ENCODE measurements around the gene ABHD15. TPM values are rescaled to one million over a fixed set of nuclear protein-coding genes. Genes with fewer than 3 reads are reported as not detected.
A peak's percentile ranks its signal among the peaks of the same experiment; 100 is the strongest.

ABHD15 gene
- total RNA-seq = 10 to 100 TPM in 1 of 3 donors, 1 to 10 TPM in 2; 7.9 to 29.3 (median 9.8) TPM

- Histone ChIP-seq H3K4me1 (peaks cover 7 to 8% of the 10 kb centered on the region in 2 donors), H3K27ac (peak within 1 kb of the TSS; percentile 91), H3K9me3 (no peaks in the 10 kb centered on the region), H3K36me3 (no peaks in the 10 kb centered on the region), H3K27me3 (no peaks in the 10 kb centered on the region), H3K4me3 (peak within 1 kb of the TSS; percentile 65 to 87 (median 74))
- DNase-seq (ENCODE audit: low spot score in 2 of 2) = peak in 1 of 2 donors; percentile 55
- intact Hi-C loops (cut with DNase I; ENCODE audit: low total_unique reads) = no loop called here
- no peak for TF ChIP-seq POLR2A (IDR thresholded peaks at IDR 0.05)
- no peak for TF ChIP-seq POLR2AphosphoS5 (IDR thresholded peaks at IDR 0.05)
Measured at GRCh38 chr17:29566473-29567303, at the start of gene ABHD15. Gene ABHD15 (minus strand): TSS chr17:29567037. CDS start chr17:29566966, 71 bp downstream.

GRCh38 chr17:29615492-29616299 is 48.9 kb upstream of the ABHD15 start:
- peaks cover 17 to 18% of the 10 kb centered on the region in 2 donors for H3K4me1 ChIP-seq
- no peaks in the 10 kb centered on the region for H3K27me3 ChIP-seq
- H3K9me3 ChIP-seq = no peaks in the 10 kb centered on the region
- peak in 1 of 3 donors; percentile 25 for TF ChIP-seq POLR2AphosphoS5 (IDR thresholded peaks at IDR 0.05)
- TF ChIP-seq POLR2A (IDR thresholded peaks at IDR 0.05) = no peak
- intact Hi-C loops (cut with DNase I; ENCODE audit: low total_unique reads) = no loop called here
- peak overlapping the region; percentile 30 to 63 (median 53) for H3K4me3 ChIP-seq
- no peak overlapping the region for H3K27ac ChIP-seq
- peak; percentile 75 to 81 for DNase-seq (ENCODE audit: low spot score in 2 of 2)
- no peaks in the 10 kb centered on the region for H3K36me3 ChIP-seq

GRCh38 chr17:29615048-29615385 is 48.2 kb upstream of the ABHD15 start:
- DNase-seq (ENCODE audit: low spot score in 2 of 2) = no peak
- H3K27ac ChIP-seq = no peak overlapping the region
- H3K27me3 ChIP-seq = no peaks in the 10 kb centered on the region
- H3K4me3 ChIP-seq = peak overlapping the region; percentile 30 to 63 (median 53)
- peaks cover 17 to 18% of the 10 kb centered on the region in 2 donors for H3K4me1 ChIP-seq
- H3K9me3 ChIP-seq = no peaks in the 10 kb centered on the region
- H3K36me3 ChIP-seq = no peaks in the 10 kb centered on the region
- intact Hi-C loops (cut with DNase I; ENCODE audit: low total_unique reads) = no loop called here
- TF ChIP-seq CTCF (IDR thresholded peaks at IDR 0.05) = peak in 1 of 3 donors; percentile 12
- TF ChIP-seq POLR2A (IDR thresholded peaks at IDR 0.05) = no peak

- no peak for TF ChIP-seq POLR2A (IDR thresholded peaks at IDR 0.05)
- TF ChIP-seq CTCF (IDR thresholded peaks at IDR 0.05) = no peak
- TF ChIP-seq POLR2AphosphoS5 (IDR thresholded peaks at IDR 0.05) = no peak
Measured at GRCh38 chr17:29614349-29615047, 47.7 kb upstream of the ABHD15 start.

GRCh38 chr17:29613856-29614255 is 47.0 kb upstream of the ABHD15 start:
- Histone ChIP-seq H3K4me1 (peaks cover 17 to 18% of the 10 kb centered on the region in 2 donors), H3K27me3 (no peaks in the 10 kb centered on the region), H3K36me3 (no peaks in the 10 kb centered on the region), H3K9me3 (no peaks in the 10 kb centered on the region), H3K4me3 (peak overlapping the region; percentile 16 to 62 (median 33)), H3K27ac (no peak overlapping the region)
- no peak for TF ChIP-seq POLR2AphosphoS5 (IDR thresholded peaks at IDR 0.05)
- no peak for TF ChIP-seq CTCF (IDR thresholded peaks at IDR 0.05)
- no peak for TF ChIP-seq POLR2A (IDR thresholded peaks at IDR 0.05)
- DNase-seq (ENCODE audit: low spot score in 2 of 2) = no peak
- intact Hi-C loops (cut with DNase I; ENCODE audit: low total_unique reads) = no loop called here

More at GRCh38 chr17:29614349-29615047, 47.7 kb upstream of the ABHD15 start:
- Histone ChIP-seq H3K36me3 (no peaks in the 10 kb centered on the region), H3K27me3 (no peaks in the 10 kb centered on the region), H3K27ac (no peak overlapping the region), H3K4me3 (peak overlapping the region in 2 of 3 donors; percentile 53 to 63), H3K9me3 (no peaks in the 10 kb centered on the region), H3K4me1 (peaks cover 17 to 18% of the 10 kb centered on the region in 2 donors)
- intact Hi-C loops (cut with DNase I; ENCODE audit: low total_unique reads) = no loop called here
- DNase-seq (ENCODE audit: low spot score in 2 of 2) = no peak
